ENCODE data around the gene SQSTM1. TPM values are rescaled to one million over a fixed set of nuclear protein-coding genes. Genes with fewer than 3 reads are reported as not detected.

Gene SQSTM1
- polyA plus RNA-seq, 1 of the 3 experiments (the other 2 are of a cell fraction), result 181 TPM

DNA sequence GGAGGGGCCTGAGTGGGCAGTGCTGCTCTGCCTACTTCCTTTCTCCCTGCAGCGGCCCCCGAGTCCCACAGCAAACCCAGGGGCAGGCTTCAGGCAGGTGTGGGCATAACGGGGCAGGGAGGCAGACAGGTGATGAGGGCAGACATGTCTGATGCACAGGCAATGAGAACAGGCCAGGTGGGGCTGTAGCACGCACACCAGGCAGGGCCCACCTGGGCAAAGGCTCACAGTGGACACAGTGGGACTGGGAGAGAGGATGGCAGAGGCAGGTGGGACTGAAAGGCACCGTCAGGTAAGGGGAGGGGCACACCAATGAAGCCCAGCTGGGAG lies 21.1 kb upstream of the SQSTM1 start:
- ChIA-PET POLR2A (no interaction called here), CTCF (no interaction called here)
- Histone ChIP-seq H3K79me2 (ENCODE audit: insufficient read depth) (peaks cover 32% of the 10 kb centered on the region), H3K4me2 (no peak overlapping the region), H3F3A (replicated peaks; ENCODE audit: insufficient read depth) (peaks cover 4% of the 10 kb centered on the region), H3K27me3 (ENCODE audit: insufficient read depth) (no peaks in the 10 kb centered on the region), H3K4me1 (ENCODE audit: control insufficient read depth in 1 of 2, insufficient read depth in 2 of 2, low read depth in 1 of 2, low read length in 1 of 2) (peaks cover 12 to 28% of the 10 kb centered on the region in 2 experiments; a peak in 3 of 4 replicates), H4K20me1 (ENCODE audit: insufficient read depth) (peaks cover 27% of the 10 kb centered on the region), H3K9me3 (no peaks in the 10 kb centered on the region), H3K9ac (no peak overlapping the region), H3K9me2 (no peaks in the 10 kb centered on the region), H2AFZ (ENCODE audit: low read depth) (no peak overlapping the region), H3K4me3 (ENCODE audit: low read depth in 2 of 2, low read length in 1 of 2) (no peak overlapping the region), H3K27ac (ENCODE audit: low read depth in 2 of 2, low read length in 1 of 2) (no peak overlapping the region), H3K36me3 (replicated peaks in 1 of 2; ENCODE audit: control insufficient read depth in 1 of 2, insufficient read depth in 2 of 2, low read length in 1 of 2) (peaks cover 0 to 49% of the 10 kb centered on the region in 2 experiments)
- 94% methylated on average over 2 of the region's 5 CpGs for WGBS (ENCODE audit: low lambda C conversion rate)
- DNase-seq, result no peak
- no peak for TF ChIP-seq YY1 (IDR thresholded peaks at IDR 0.05; ENCODE audit: low read depth)
- no peak for TF ChIP-seq EZH2phosphoT487 (IDR thresholded peaks at IDR 0.05; ENCODE audit: borderline replicate concordance, low read depth)
- TF ChIP-seq GATA2 (CRISPR knock-in tag; IDR thresholded peaks at IDR 0.05), result no peak
- no peak for TF ChIP-seq FOXJ3 (CRISPR knock-in tag; IDR thresholded peaks at IDR 0.05)
- TF ChIP-seq GABPA (IDR thresholded peaks at IDR 0.05; ENCODE audit: low read depth), result no peak
- TF ChIP-seq, protein P1, sequence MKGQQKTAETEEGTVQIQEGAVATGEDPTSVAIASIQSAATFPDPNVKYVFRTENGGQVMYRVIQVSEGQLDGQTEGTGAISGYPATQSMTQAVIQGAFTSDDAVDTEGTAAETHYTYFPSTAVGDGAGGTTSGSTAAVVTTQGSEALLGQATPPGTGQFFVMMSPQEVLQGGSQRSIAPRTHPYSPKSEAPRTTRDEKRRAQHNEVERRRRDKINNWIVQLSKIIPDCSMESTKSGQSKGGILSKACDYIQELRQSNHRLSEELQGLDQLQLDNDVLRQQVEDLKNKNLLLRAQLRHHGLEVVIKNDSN (IDR thresholded peaks at IDR 0.05; ENCODE audit: borderline replicate concordance, low read depth), result no peak
- no peak for TF ChIP-seq SMC3 (IDR thresholded peaks at IDR 0.05; ENCODE audit: low read depth, low read length)
- TF ChIP-seq MXI1 (IDR thresholded peaks at IDR 0.05; ENCODE audit: low read depth, low read length), result no peak
- TF ChIP-seq CHD2 (IDR thresholded peaks at IDR 0.05; ENCODE audit: low read length, partially characterized antibody), result no peak
- TF ChIP-seq RXRA (IDR thresholded peaks at IDR 0.05; ENCODE audit: borderline replicate concordance, low read depth), result no peak
- TF ChIP-seq JUND (IDR thresholded peaks at IDR 0.05), result no peak
- TF ChIP-seq, protein P2, sequence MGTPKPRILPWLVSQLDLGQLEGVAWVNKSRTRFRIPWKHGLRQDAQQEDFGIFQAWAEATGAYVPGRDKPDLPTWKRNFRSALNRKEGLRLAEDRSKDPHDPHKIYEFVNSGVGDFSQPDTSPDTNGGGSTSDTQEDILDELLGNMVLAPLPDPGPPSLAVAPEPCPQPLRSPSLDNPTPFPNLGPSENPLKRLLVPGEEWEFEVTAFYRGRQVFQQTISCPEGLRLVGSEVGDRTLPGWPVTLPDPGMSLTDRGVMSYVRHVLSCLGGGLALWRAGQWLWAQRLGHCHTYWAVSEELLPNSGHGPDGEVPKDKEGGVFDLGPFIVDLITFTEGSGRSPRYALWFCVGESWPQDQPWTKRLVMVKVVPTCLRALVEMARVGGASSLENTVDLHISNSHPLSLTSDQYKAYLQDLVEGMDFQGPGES (IDR thresholded peaks at IDR 0.05; ENCODE audit: low read depth, low read length), result no peak
- TF ChIP-seq NRF1 (IDR thresholded peaks at IDR 0.05; ENCODE audit: low read depth, low read length), result no peak
- no peak for TF ChIP-seq TEAD4 (IDR thresholded peaks at IDR 0.05; ENCODE audit: borderline replicate concordance, insufficient read depth)
- TF ChIP-seq MEF2A (IDR thresholded peaks at IDR 0.05; ENCODE audit: borderline replicate concordance, low read depth), result no peak
- TF ChIP-seq TCF12 (IDR thresholded peaks at IDR 0.05), result no peak

DNA sequence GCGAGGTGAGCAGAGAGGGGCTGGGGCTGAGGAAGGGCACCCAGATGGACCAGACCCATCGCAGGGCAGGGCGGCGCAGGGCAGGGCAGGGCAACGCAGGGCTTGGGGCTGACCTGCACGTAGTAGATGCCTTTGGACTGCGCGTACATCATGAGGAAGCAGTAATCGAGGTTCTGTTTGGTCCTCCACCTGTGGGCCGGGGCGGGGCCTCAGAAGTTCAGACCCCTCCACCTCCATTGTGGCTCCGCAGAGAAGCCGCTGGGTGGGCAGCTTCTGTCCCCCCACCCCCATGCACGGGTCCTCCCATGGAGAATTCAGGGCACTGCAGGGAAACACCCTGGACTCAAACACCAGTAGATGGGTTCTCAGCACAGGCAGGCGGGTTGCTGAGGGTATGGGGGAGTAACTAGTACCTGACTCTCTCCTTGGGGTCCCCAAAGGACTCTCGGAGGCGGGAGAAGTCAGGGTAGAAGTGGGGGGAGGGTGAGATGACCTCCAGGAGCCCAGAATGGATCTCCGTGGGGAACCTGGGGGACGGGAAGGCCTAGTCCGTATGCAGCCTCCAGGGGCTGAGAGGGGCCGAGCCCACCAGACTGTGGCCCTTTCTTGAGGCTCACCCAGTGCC lies 20.5 kb upstream of the SQSTM1 start:
- H3K36me3 ChIP-seq (replicated peaks in 1 of 2; ENCODE audit: control insufficient read depth in 1 of 2, insufficient read depth in 2 of 2, low read length in 1 of 2), result peaks cover 0 to 49% of the 10 kb centered on the region in 2 experiments
- H3K4me2 ChIP-seq, result no peak overlapping the region
- TF ChIP-seq GATA2 (CRISPR knock-in tag; IDR thresholded peaks at IDR 0.05) (no peak), TCF12 (IDR thresholded peaks at IDR 0.05) (no peak), EZH2phosphoT487 (IDR thresholded peaks at IDR 0.05; ENCODE audit: borderline replicate concordance, low read depth) (no peak), TAF1 (IDR thresholded peaks at IDR 0.05; ENCODE audit: borderline replicate concordance, low read depth, low read length) (no peak)
- POLR2A ChIA-PET, result no interaction called here
- no peaks in the 10 kb centered on the region for H3K9me2 ChIP-seq
- peaks cover 16 to 31% of the 10 kb centered on the region in 2 experiments; a peak in 3 of 4 replicates for H3K4me1 ChIP-seq (ENCODE audit: control insufficient read depth in 1 of 2, insufficient read depth in 2 of 2, low read depth in 1 of 2, low read length in 1 of 2)
- CTCF ChIA-PET, result no interaction called here
- no peaks in the 10 kb centered on the region for H3K27me3 ChIP-seq (ENCODE audit: insufficient read depth)
- H3K79me2 ChIP-seq (ENCODE audit: insufficient read depth), result peaks cover 38% of the 10 kb centered on the region
- 95% methylated on average over 16 of the region's 21 CpGs for WGBS (ENCODE audit: low lambda C conversion rate)
- no peak overlapping the region for H2AFZ ChIP-seq (ENCODE audit: low read depth)
- no peak overlapping the region for H3K4me3 ChIP-seq (ENCODE audit: low read depth in 2 of 2, low read length in 1 of 2)
- no peak overlapping the region for H3K27ac ChIP-seq (ENCODE audit: low read depth in 2 of 2, low read length in 1 of 2)
- H3K9me3 ChIP-seq, result no peaks in the 10 kb centered on the region
- H3F3A ChIP-seq (replicated peaks; ENCODE audit: insufficient read depth), result peaks cover 4% of the 10 kb centered on the region
- DNase-seq, result no peak
- H3K9ac ChIP-seq, result no peak overlapping the region
- H4K20me1 ChIP-seq (ENCODE audit: insufficient read depth), result peaks cover 33% of the 10 kb centered on the region

Data from SK-N-SH (cell line).